ENCODE data around the gene NELFA. TPM values are rescaled to one million over a fixed set of nuclear protein-coding genes. Genes with fewer than 3 reads are reported as not detected.
A peak's percentile ranks its signal among the peaks of the same experiment; 100 is the strongest.

Gene NELFA
- total and polyA plus RNA-seq, 10 of the 15 experiments (the other 5 are each of a cell fraction or from before 2014, with no cell fraction given) = 0.39 to 38.6 (median 16.7) TPM

DNA sequence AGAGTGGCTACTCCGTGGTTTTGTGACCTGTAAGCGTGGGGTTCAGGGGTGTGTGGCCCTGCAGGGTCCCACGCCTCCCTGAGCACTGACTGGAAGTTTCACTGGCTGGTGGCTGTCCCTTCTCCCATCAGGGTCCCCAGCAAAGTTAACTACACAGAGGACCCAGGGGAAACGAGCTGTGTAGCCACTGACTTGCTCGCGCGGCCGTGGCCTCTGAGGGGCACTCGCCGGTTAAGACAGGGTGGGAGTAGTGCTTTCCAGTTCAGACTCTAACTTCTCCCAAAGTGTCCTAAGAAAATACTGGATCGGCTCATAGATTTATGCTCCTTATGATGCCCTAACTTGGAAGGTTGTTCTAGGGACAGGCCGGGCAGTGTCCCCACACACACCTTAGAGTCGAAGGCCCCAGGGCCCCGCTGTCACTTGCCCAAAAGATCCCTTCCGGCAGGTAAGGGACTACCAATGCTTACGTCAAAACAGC is 28.2 kb downstream of the NELFA start:
- CTCF ChIA-PET = no interaction called here
- H3K36me3 ChIP-seq (ENCODE audit: control insufficient read depth in 2 of 2, insufficient read depth in 2 of 2, low read length in 1 of 2) = peaks cover 14 to 55% of the 10 kb centered on the region in 2 experiments; a peak in 3 of 4 replicates

DNA sequence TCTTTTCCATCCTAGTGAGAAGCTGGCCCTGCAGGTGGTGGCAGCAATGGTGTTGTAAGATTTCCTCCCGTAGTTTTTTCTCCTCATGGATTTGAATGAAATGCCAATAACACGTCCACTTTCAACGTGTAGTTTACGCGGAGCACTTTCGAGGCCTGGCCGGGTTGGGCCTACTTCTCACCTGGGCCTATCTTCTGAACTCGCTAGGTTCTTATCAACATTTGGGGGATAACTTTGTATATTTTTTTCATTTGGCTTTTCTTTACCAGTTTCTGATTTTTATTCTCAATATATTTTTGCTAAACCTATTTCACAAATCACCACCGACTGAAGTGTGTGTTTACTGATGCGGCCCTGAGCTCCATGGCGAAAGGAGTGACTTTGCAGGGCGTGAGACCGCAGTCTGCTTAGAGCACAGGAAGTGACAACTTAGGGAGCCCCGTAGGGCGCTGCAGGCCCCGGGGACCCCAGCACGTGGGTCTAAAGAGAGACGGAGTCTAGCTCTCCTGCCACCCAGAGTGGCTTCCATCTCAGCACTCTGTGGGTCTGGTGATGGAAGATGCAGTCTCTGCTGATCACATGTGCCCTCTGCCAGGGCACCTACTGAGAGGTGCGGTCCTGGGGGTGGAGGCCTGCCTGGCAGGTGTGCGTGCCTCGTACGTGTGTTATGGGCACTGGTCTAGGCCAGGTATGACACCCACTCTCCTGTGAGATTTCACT is 29.1 kb downstream of the NELFA start:
- Histone ChIP-seq H3K79me2 (ENCODE audit: control insufficient read depth, insufficient read depth, low read length) (no peaks in the 10 kb centered on the region), H3K9me3 (replicated peaks; ENCODE audit: control insufficient read depth, insufficient read depth, low read length) (no peaks in the 10 kb centered on the region), H3K27ac (ENCODE audit: control insufficient read depth, insufficient read depth) (no peak overlapping the region), H4K20me1 (ENCODE audit: control insufficient read depth, insufficient read depth) (no peaks in the 10 kb centered on the region), H3K27me3 (replicated peaks in 1 of 2; ENCODE audit: control insufficient read depth in 2 of 2, insufficient read depth in 2 of 2, low read length in 1 of 2) (no peaks in the 10 kb centered on the region), H2AFZ (ENCODE audit: control insufficient read depth, low read depth, low read length) (no peak overlapping the region), H3K4me2 (ENCODE audit: control insufficient read depth, insufficient read depth) (no peak overlapping the region), H3K4me3 (no peak overlapping the region), H3K36me3 (ENCODE audit: control insufficient read depth in 2 of 2, insufficient read depth in 2 of 2, low read length in 1 of 2) (peaks cover 20 to 54% of the 10 kb centered on the region in 2 experiments; a peak in 3 of 4 replicates), H3K4me1 (ENCODE audit: control insufficient read depth, insufficient read depth, low read length) (no peaks in the 10 kb centered on the region), H3K9ac (ENCODE audit: control insufficient read depth, insufficient read depth, low read length) (no peak overlapping the region)
- RAD21 ChIA-PET (ENCODE audit: unreplicated experiment) = no interaction called here
- TF ChIP-seq RBBP5 (conservative IDR thresholded peaks at IDR 0.05) = no peak
- TF ChIP-seq STAT3 (IDR thresholded peaks at IDR 0.05; ENCODE audit: low read depth, low read length) = no peak
- TF ChIP-seq LARP7 (IDR thresholded peaks at IDR 0.05) = no peak
- TF ChIP-seq POLR2A (IDR thresholded peaks at IDR 0.05; ENCODE audit: low read depth, low read length) = peak; percentile 44; the same call in 1 of the 2 replicates
- no peak for TF ChIP-seq IRF4 (IDR thresholded peaks at IDR 0.05; ENCODE audit: low read depth, low read length)
- 97% methylated on average over 22 of the region's 22 CpGs for WGBS (ENCODE audit: insufficient coverage, insufficient replicate concordance, low lambda C conversion rate, missing lambda C conversion rate)
- POLR2A ChIA-PET = no interaction called here
- CTCF ChIA-PET = no interaction called here
- ATAC-seq (no peak), FAIRE-seq (no peak), DNase-seq (ENCODE audit: low read depth, low spot score) (no peak)
- no TSS peak for BruUV-seq (replicated peaks)
- in situ Hi-C loops (cut with MboI) = no loop called here
- intact Hi-C loops (cut with micrococcal nuclease; ENCODE audit: unreplicated experiment) = no loop called here
- SMC1A ChIA-PET (ENCODE audit: uncharacterized antibody, unreplicated experiment) = interaction anchor here (0.5 kb wide), 1 partner anchor 53 kb away, joined by 3 read pairs; no protein-coding TSS in a partner anchor

More for the DNA sequence above, 28.2 kb downstream of the NELFA start:
- BruUV-seq (replicated peaks) = no TSS peak
- ChIA-PET SMC1A (ENCODE audit: uncharacterized antibody, unreplicated experiment) (no interaction called here), POLR2A (no interaction called here), RAD21 (ENCODE audit: unreplicated experiment) (no interaction called here)
- Histone ChIP-seq H2AFZ (ENCODE audit: control insufficient read depth, low read depth, low read length) (no peak overlapping the region), H3K4me3 (no peak overlapping the region), H3K4me1 (ENCODE audit: control insufficient read depth, insufficient read depth, low read length) (no peaks in the 10 kb centered on the region), H3K9me3 (replicated peaks; ENCODE audit: control insufficient read depth, insufficient read depth, low read length) (no peaks in the 10 kb centered on the region), H4K20me1 (ENCODE audit: control insufficient read depth, insufficient read depth) (no peaks in the 10 kb centered on the region), H3K27me3 (replicated peaks in 1 of 2; ENCODE audit: control insufficient read depth in 2 of 2, insufficient read depth in 2 of 2, low read length in 1 of 2) (no peaks in the 10 kb centered on the region), H3K4me2 (ENCODE audit: control insufficient read depth, insufficient read depth) (no peak overlapping the region), H3K79me2 (ENCODE audit: control insufficient read depth, insufficient read depth, low read length) (no peaks in the 10 kb centered on the region), H3K9ac (ENCODE audit: control insufficient read depth, insufficient read depth, low read length) (no peak overlapping the region), H3K27ac (ENCODE audit: control insufficient read depth, insufficient read depth) (no peak overlapping the region)
- intact Hi-C loops (cut with micrococcal nuclease; ENCODE audit: unreplicated experiment) = no loop called here
- DNase-seq (ENCODE audit: low read depth, low spot score) (no peak), FAIRE-seq (no peak), ATAC-seq (no peak)
- WGBS (ENCODE audit: insufficient coverage, insufficient replicate concordance, low lambda C conversion rate, missing lambda C conversion rate) = 98% methylated on average over 16 of the region's 16 CpGs
- in situ Hi-C loops (cut with MboI) = no loop called here
- TF ChIP-seq POLR2AphosphoS5 (IDR thresholded peaks at IDR 0.05; ENCODE audit: low read length) = 0 out of 2 replicates have a peak, but pooled peaks have one; percentile 23
- no peak for TF ChIP-seq KAT2A (conservative IDR thresholded peaks at IDR 0.05; ENCODE audit: control insufficient read depth, low read depth, low read length)

All from GM12878 (cell line).